K562 (cell line): ENCODE results near the gene HSPA4L. TPM values are rescaled to one million over a fixed set of nuclear protein-coding genes. Genes with fewer than 3 reads are reported as not detected.

Source experiments
- ATAC-seq: fragments of 200-7000 bp; cut with Tn5 transposase; 3 replicates; pipeline ENCODE4 v1.9.1; 2020; ENCODE audit warnings: moderate library complexity
- BruUV-seq: library from RNA; stranded (reverse); fragments of 400-500 nt; replicated peaks from 2 replicates; lab custom pipeline; 2021; lab: Mats Ljungman, UMichigan
- CTCF ChIA-PET: fragments of 300-600 bp; formaldehyde crosslinking; extraction: SDS; loops from one replicate; lab custom pipeline; 2021; ENCODE audit warnings: low intra/inter-chr PET ratio; lab: Yijun Ruan, JAX
- POLR2A ChIA-PET: fragments of 300-600, 350-650 bp; sonication (Branson Sonifier 250); formaldehyde crosslinking; extraction: SDS; loops from one replicate; lab custom pipeline; 2021; ENCODE audit warnings: antibody characterized with exemption, inconsistent platforms; lab: Yijun Ruan, JAX
- DNase-seq, 4 experiments: peaks; one replicate each; pipeline versions ENCODE4 v3.0.0 to v3.0.0-alpha.2; 2011 to 2018; ENCODE audit warnings: low spot score in 3 of 4, mixed read lengths in 3 of 4; ENCODE audit errors: extremely low read depth in 1 of 4
- FAIRE-seq: peaks from 2 replicates; lab custom pipeline; 2011; peaks lifted over from hg19 to GRCh38; lab: Jason Lieb, UNC
- H2AFZ ChIP-seq: 2 replicates; pipeline ENCODE4 v1.6.0; 2011; ENCODE audit warnings: low read depth, low read length, control low read depth, inconsistent platforms
- H3K27ac ChIP-seq: fragments of 200-600 bp; 3 replicates; pipeline ENCODE4 v1.8.0; 2011; ENCODE audit warnings: low read depth, mild to moderate bottlenecking, control low read depth, inconsistent platforms, low read length, moderate library complexity, mixed read lengths; ENCODE audit errors: extremely low read depth
- H3K27me3 ChIP-seq, 2 experiments: fragments of 300-600 bp in 1 of 2; 2 replicates in 1 of 2; 3 replicates in 1 of 2; pipeline versions ENCODE4 v1.6.0 to v1.8.0; 2011; ENCODE audit warnings: inconsistent platforms in 2 of 2, low read length in 2 of 2, mild to moderate bottlenecking in 1 of 2, mixed read lengths in 1 of 2, moderate library complexity in 1 of 2; ENCODE audit not compliant: control insufficient read depth in 2 of 2, insufficient read depth in 2 of 2
- H3K36me3 ChIP-seq: fragments of 300-600 bp; 3 replicates; pipeline ENCODE4 v1.8.0; 2011; ENCODE audit warnings: mild to moderate bottlenecking, low read length, inconsistent platforms; ENCODE audit not compliant: control insufficient read depth, insufficient read depth
- H3K4me1 ChIP-seq, 2 experiments: fragments of 200-600 bp in 1 of 2; replicated peaks in 1 of 2; 2 replicates in 1 of 2; 3 replicates in 1 of 2; pipeline versions ENCODE4 v1.5.1 to v1.8.0; 2011; ENCODE audit warnings: inconsistent platforms in 2 of 2, low read length in 2 of 2, mild to moderate bottlenecking in 1 of 2, mixed read lengths in 1 of 2, moderate library complexity in 1 of 2; ENCODE audit not compliant: control insufficient read depth in 2 of 2, insufficient read depth in 2 of 2
- H3K4me2 ChIP-seq: 2 replicates; pipeline ENCODE4 v1.6.1; 2011; ENCODE audit warnings: low read length, control low read depth, inconsistent platforms, mixed read lengths; ENCODE audit not compliant: insufficient read depth
- H3K4me3 ChIP-seq: fragments of 200-600 bp; sonication (generic), shearing (Covaris generic); 2 replicates; pipeline ENCODE4 v1.5.1; 2016; ENCODE audit warnings: control low read depth, inconsistent platforms
- H3K79me2 ChIP-seq: fragments of 200-600 bp; 3 replicates; pipeline ENCODE4 v1.8.0; 2011; ENCODE audit warnings: low read length, inconsistent platforms; ENCODE audit not compliant: control insufficient read depth, insufficient read depth
- H3K9ac ChIP-seq, 2 experiments: 2 replicates each; pipeline versions ENCODE4 v1.6.0 to v1.6.1; 2011; ENCODE audit warnings: low read depth in 2 of 2, low read length in 2 of 2, control low read depth in 1 of 2, inconsistent platforms in 1 of 2, mild to moderate bottlenecking in 1 of 2, mixed read lengths in 1 of 2; ENCODE audit not compliant: insufficient read depth in 1 of 2
- H3K9me1 ChIP-seq: one replicate; pipeline ENCODE4 v1.6.0; 2011; ENCODE audit warnings: inconsistent platforms, mild to moderate bottlenecking, low read length, moderate library complexity; ENCODE audit not compliant: control insufficient read depth, insufficient read depth
- H3K9me3 ChIP-seq: replicated peaks from 2 replicates; pipeline ENCODE4 v1.5.1; 2011; ENCODE audit warnings: low read depth, low read length, inconsistent platforms; ENCODE audit not compliant: control insufficient read depth, insufficient read depth
- H4K20me1 ChIP-seq: replicated peaks from 2 replicates; pipeline ENCODE4 v1.6.1; 2011; ENCODE audit warnings: low read length, inconsistent platforms, mixed read lengths; ENCODE audit not compliant: control insufficient read depth, insufficient read depth
- CEBPB ChIP-seq: fragments of 450-650 bp; IDR thresholded peaks from 2 replicates; pipeline ENCODE4 v1.6.1; 2016; ENCODE audit warnings: missing genetic modification characterization, missing compliant biosample characterization
- CHD1 ChIP-seq: fragments of 200-600 bp; sonication (generic); IDR thresholded peaks from one replicate; pipeline ENCODE4 v1.6.1; 2012; ENCODE audit warnings: mild to moderate bottlenecking, moderate library complexity, low read length, inconsistent platforms
- ETV1 ChIP-seq: fragments of 450-650 bp; conservative IDR thresholded peaks from 2 replicates; pipeline ENCODE4 v1.6.1; 2016; ENCODE audit warnings: missing genetic modification characterization, control low read depth, low read depth, missing compliant biosample characterization
- GTF2A2 ChIP-seq: IDR thresholded peaks from 2 replicates; pipeline ENCODE4 v1.6.1; 2016; ENCODE audit warnings: mild to moderate bottlenecking, missing genetic modification characterization, missing compliant biosample characterization
- HEY1 ChIP-seq: fragments of 250-450 bp; sonication (Bioruptor Pico); IDR thresholded peaks from 2 replicates; pipeline ENCODE4 v1.5.0; 2020; ENCODE audit warnings: mild to moderate bottlenecking, moderate library complexity, borderline replicate concordance
- IRF1 ChIP-seq: sonication (generic); formaldehyde crosslinking; IDR thresholded peaks from 2 replicates; pipeline ENCODE4 v1.8.0; 2022; ENCODE audit warnings: missing genetic modification reagents, mild to moderate bottlenecking, borderline replicate concordance
- JUN ChIP-seq, 2 experiments: sonication (generic) in 1 of 2; formaldehyde crosslinking in 1 of 2; IDR thresholded peaks; 2 replicates each; pipeline versions ENCODE4 v1.6.1 to v1.8.0; 2012 to 2022; ENCODE audit warnings: borderline replicate concordance in 2 of 2, mild to moderate bottlenecking in 2 of 2, improper control_type of control experiment in 1 of 2, low read depth in 1 of 2, low read length in 1 of 2, missing genetic modification reagents in 1 of 2
- KAT8 ChIP-seq: fragments of 450-650 bp; IDR thresholded peaks from 2 replicates; pipeline ENCODE4 v1.6.1; 2016; ENCODE audit warnings: low read depth, mild to moderate bottlenecking
- KLF16 ChIP-seq: IDR thresholded peaks from 2 replicates; pipeline ENCODE4 v1.6.1; 2016; ENCODE audit warnings: antibody characterized with exemption
- LARP7 ChIP-seq: fragments of 450-650 bp; IDR thresholded peaks from 2 replicates; pipeline ENCODE4 v1.6.1; 2016
- MTA3 ChIP-seq: fragments of 450-650 bp; formaldehyde crosslinking; IDR thresholded peaks from 2 replicates; pipeline ENCODE4 v1.6.1; 2017; ENCODE audit warnings: mild to moderate bottlenecking, borderline replicate concordance
- MXD1 ChIP-seq: fragments of 250-450 bp; sonication (Bioruptor Pico); IDR thresholded peaks from 2 replicates; pipeline ENCODE4 v1.8.0; 2021; ENCODE audit warnings: borderline replicate concordance, mild to moderate bottlenecking, moderate library complexity; ENCODE audit not compliant: poor library complexity, severe bottlenecking
- NCOR1 ChIP-seq: fragments of 450-650 bp; IDR thresholded peaks from 2 replicates; pipeline ENCODE4 v1.6.1; 2016; ENCODE audit warnings: mild to moderate bottlenecking, moderate library complexity
- RB1 ChIP-seq: fragments of 450-650 bp; IDR thresholded peaks from 2 replicates; pipeline ENCODE4 v1.6.1; 2017; ENCODE audit warnings: low read depth, mild to moderate bottlenecking
- SPI1 ChIP-seq: IDR thresholded peaks from 2 replicates; pipeline ENCODE4 v1.6.1; 2011; ENCODE audit warnings: low read depth, low read length, control low read depth, borderline replicate concordance
- ZFP1 ChIP-seq: fragments of 450-650 bp; formaldehyde crosslinking; IDR thresholded peaks from 2 replicates; pipeline ENCODE4 v1.4.0; 2020; ENCODE audit warnings: mild to moderate bottlenecking, mixed read lengths
- ZNF165 ChIP-seq: fragments of 250-450 bp; sonication (Bioruptor Pico); IDR thresholded peaks from 2 replicates; pipeline ENCODE4 v1.4.0; 2020; ENCODE audit warnings: borderline replicate concordance
- ZNF384 ChIP-seq: IDR thresholded peaks from 2 replicates; pipeline ENCODE4 v1.6.1; 2012; ENCODE audit warnings: low read depth, low read length, improper control_type of control experiment
- ZNF41 ChIP-seq: fragments of 250-450 bp; sonication (Bioruptor Pico); conservative IDR thresholded peaks from 2 replicates; pipeline ENCODE4 v1.4.0; 2020; ENCODE audit warnings: mild to moderate bottlenecking
- ZZZ3 ChIP-seq: fragments of 450-650 bp; IDR thresholded peaks from 2 replicates; pipeline ENCODE4 v1.6.1; 2016; ENCODE audit warnings: antibody characterized with exemption, mild to moderate bottlenecking, moderate library complexity
- WGBS: fragments of 100-300 bp; shearing (Covaris generic); methylation state at CpG from one replicate; pipeline ENCODE4 v1.1.6; 2016; ENCODE audit warnings: low coverage, mixed read lengths; ENCODE audit not compliant: insufficient coverage; ENCODE audit errors: missing lambda C conversion rate; 5-methylcytosine and 5-hydroxymethylcytosine counted together
- in situ Hi-C: fragments of 300-500 bp; cut with MboI; formaldehyde crosslinking; loops from 4 replicates; pipeline ENCODE4 v1.15.0; 2018; ENCODE audit warnings: inconsistent platforms, mixed read lengths
- intact Hi-C: fragments of 100-400 bp; cut with micrococcal nuclease; formaldehyde crosslinking; loops from 2 replicates; pipeline ENCODE4 v1.14.2; 2022
- polyA plus RNA-seq, 8 experiments: library from polyadenylated mRNA; depleted of rRNA in 4 of 8; stranded (reverse) in 5 of 8; unstranded in 3 of 8; fragments of >200 nt; fragmentation: Nextera tagmentation in 2 of 8; fragmentation: Illumina TruSeq in 1 of 8; extraction: Ambion mirVana in 2 of 8; extraction: Trizol in 1 of 8; gene quantifications; 2 replicates each; pipeline versions ENCODE4 v1.2.1 to v1.2.3, GENCODE V29; 2011 to 2014; ENCODE audit warnings: inconsistent platforms in 1 of 8, missing spikeins in 1 of 8
- total RNA-seq, 7 experiments: library from RNA; depleted of rRNA in 6 of 7; stranded (reverse); fragments of >200 nt in 6 of 7; fragmentation: Illumina TruSeq in 2 of 7; extraction: Trizol in 2 of 7; gene quantifications; 2 replicates each; pipeline versions ENCODE4 v1.2.1 to v1.2.3, GENCODE V29; 2011 to 2021; ENCODE audit warnings: low replicate concordance in 1 of 7
- TF ChIP-seq, protein P1 (sequence below): sonication (generic); formaldehyde crosslinking; IDR thresholded peaks from 2 replicates; pipeline ENCODE4 v1.8.0; 2022; ENCODE audit warnings: mild to moderate bottlenecking, missing genetic modification reagents

The HSPA4L gene
- total and polyA plus RNA-seq, 9 of the 15 experiments (the other 6 are each of a cell fraction or from before 2014, with no cell fraction given), result 12.3 to 37.0 (median 21.7) TPM

DNA sequence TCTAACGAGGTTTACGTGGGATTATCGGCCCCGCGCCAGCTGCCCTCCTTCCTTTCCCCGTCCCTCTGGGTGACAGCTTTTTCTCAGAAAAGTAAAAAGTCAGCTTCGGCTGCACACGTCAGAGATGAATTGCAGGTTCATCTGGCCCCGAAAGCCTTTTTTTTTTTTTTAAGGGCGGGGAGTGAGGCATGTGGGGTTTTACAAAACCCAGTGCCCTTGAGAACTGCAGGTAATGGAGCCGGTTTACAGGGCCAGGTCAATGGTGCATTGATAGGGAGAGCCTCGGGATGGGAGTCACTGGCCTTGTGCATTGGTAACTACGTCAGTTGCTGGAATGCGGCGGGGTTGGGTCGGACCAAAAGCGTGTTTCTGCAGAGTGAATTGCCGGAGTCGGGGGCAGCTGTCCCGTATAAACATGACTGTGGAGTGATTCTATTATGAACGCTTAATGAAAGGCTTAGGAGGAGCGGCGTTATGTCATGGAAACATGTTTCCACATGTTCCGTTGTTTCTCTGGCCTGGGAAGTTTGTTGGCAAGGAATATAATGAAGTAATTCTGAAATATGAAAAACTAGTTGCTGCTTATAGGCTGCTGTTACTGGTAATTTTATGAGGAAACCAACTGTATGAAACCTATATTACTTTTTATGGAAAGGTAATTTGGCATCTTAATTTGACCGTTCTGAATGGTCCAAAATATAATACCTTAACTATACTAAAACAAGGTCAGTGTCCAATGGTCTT is 1.1 kb downstream of the HSPA4L start:
- FAIRE-seq, result peak; percentile 74
- under 1% methylated on average over 23 of the region's 25 CpGs for WGBS
- H3K9ac ChIP-seq, result peak overlapping the region; percentile 77 to 91
- peak overlapping the region; percentile 75 for H3K27ac ChIP-seq
- in situ Hi-C loops, result no loop called here
- no peaks in the 10 kb centered on the region for H4K20me1 ChIP-seq
- no TSS peak for BruUV-seq
- CTCF ChIA-PET, result no interaction called here
- peaks cover 60% of the 10 kb centered on the region for H3K79me2 ChIP-seq
- H3K4me3 ChIP-seq, result peak overlapping the region; percentile 54
- peak; percentile 36 to 77 (median 51) for DNase-seq
- POLR2A ChIA-PET, result interaction anchor here (0.7 to 2.0 kb wide), 7 partner anchors 10 to 390 kb away, joined by 3 to 5 read pairs (median 3); no protein-coding TSS in a partner anchor
- H3K4me2 ChIP-seq, result peak overlapping the region; percentile 98
- ATAC-seq, result peak; percentile 53
- H3K36me3 ChIP-seq, result peaks cover 2% of the 10 kb centered on the region; the same call in 1 of the 3 replicates
- no peaks in the 10 kb centered on the region for H3K9me1 ChIP-seq
- H2AFZ ChIP-seq, result peak overlapping the region; percentile 89
- peaks cover 0 to 13% of the 10 kb centered on the region in 2 experiments; a peak in 2 of 5 replicates for H3K4me1 ChIP-seq
- intact Hi-C loops, result loop anchor here (2.0 to 5.0 kb wide), 2 partner anchors 98 to 279 kb away; partner anchors contain the start of genes LARP1B and PLK4
- H3K27me3 ChIP-seq, result no peaks in the 10 kb centered on the region
- H3K9me3 ChIP-seq, result no peaks in the 10 kb centered on the region
- TF ChIP-seq MTA3, result no peak
- no peak for TF ChIP-seq ZNF165 (CRISPR knock-in tag)
- peak; percentile 76 for TF ChIP-seq ZNF384
- no peak for TF ChIP-seq KLF16
- no peak for TF ChIP-seq ZNF41 (CRISPR knock-in tag)
- no peak for TF ChIP-seq ETV1 (tag)
- TF ChIP-seq GTF2A2, result no peak
- TF ChIP-seq LARP7, result no peak
- TF ChIP-seq ZZZ3, result no peak
- no peak for TF ChIP-seq SPI1
- TF ChIP-seq KAT8, result no peak
- TF ChIP-seq JUN (IDR thresholded peaks at IDR 0.05; ENCODE audit: borderline replicate concordance, low read depth, low read length), result no peak
- TF ChIP-seq JUN (CRISPR knock-in tag; IDR thresholded peaks at IDR 0.05; ENCODE audit: borderline replicate concordance), result no peak
- no peak for TF ChIP-seq IRF1
- no peak for TF ChIP-seq NCOR1
- TF ChIP-seq HEY1, result no peak
- TF ChIP-seq MXD1 (CRISPR knock-in tag), result no peak
- TF ChIP-seq CEBPB (tag), result no peak
- TF ChIP-seq RB1, result no peak
- TF ChIP-seq, protein P1, sequence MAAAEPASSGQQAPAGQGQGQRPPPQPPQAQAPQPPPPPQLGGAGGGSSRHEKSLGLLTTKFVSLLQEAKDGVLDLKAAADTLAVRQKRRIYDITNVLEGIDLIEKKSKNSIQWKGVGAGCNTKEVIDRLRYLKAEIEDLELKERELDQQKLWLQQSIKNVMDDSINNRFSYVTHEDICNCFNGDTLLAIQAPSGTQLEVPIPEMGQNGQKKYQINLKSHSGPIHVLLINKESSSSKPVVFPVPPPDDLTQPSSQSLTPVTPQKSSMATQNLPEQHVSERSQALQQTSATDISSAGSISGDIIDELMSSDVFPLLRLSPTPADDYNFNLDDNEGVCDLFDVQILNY, result no peak
- no peak for TF ChIP-seq ZFP1 (CRISPR knock-in tag)
- TF ChIP-seq CHD1, result no peak
